GM19099 (cell line): ENCODE measurements around the gene SLC5A10.

Source experiments
- POLR2A ChIP-seq: IDR thresholded peaks from 3 replicates; pipeline ENCODE4 v1.6.1; 2011; ENCODE audit warnings: low read depth; ENCODE audit not compliant: insufficient read length; ENCODE audit errors: extremely low read depth

SLC5A10 gene

GRCh38 chr17:18997650-18998196 lies 45.8 kb downstream of the SLC5A10 start:
- no peak for TF ChIP-seq POLR2A

- TF ChIP-seq POLR2A: no peak
These were observed 47.4 kb downstream of the SLC5A10 start for GRCh38 chr17:18999394-18999793.

- TF ChIP-seq POLR2A: no peak
These were observed 47.9 kb downstream of the SLC5A10 start for GRCh38 chr17:18999911-19000310.

GRCh38 chr17:19000531-19001325 lies 48.8 kb downstream of the SLC5A10 start:
- no peak for TF ChIP-seq POLR2A

- no peak for TF ChIP-seq POLR2A
These were observed 50.1 kb downstream of the SLC5A10 start for GRCh38 chr17:19001907-19002590.

GRCh38 chr17:19002805-19003542 lies 51.0 kb downstream of the SLC5A10 start:
- no peak for TF ChIP-seq POLR2A

GRCh38 chr17:19003543-19004420 lies 51.8 kb downstream of the SLC5A10 start:
- TF ChIP-seq POLR2A: no peak

- TF ChIP-seq POLR2A: peak; percentile 75
These were observed 52.6 kb downstream of the SLC5A10 start, which contains the start of gene FAM83G for GRCh38 chr17:19004421-19005136. FAM83G (minus strand) TSS chr17:19004764; CDS start chr17:19004041, 723 bp downstream.

- TF ChIP-seq POLR2A: no peak
These were observed 53.3 kb downstream of the SLC5A10 start for GRCh38 chr17:19005137-19005773.

GRCh38 chr17:19005789-19006430 lies 53.9 kb downstream of the SLC5A10 start:
- TF ChIP-seq POLR2A: no peak

GRCh38 chr17:19006698-19007097 lies 54.7 kb downstream of the SLC5A10 start:
- no peak for TF ChIP-seq POLR2A

- no peak for TF ChIP-seq POLR2A
These were observed 58.0 kb downstream of the SLC5A10 start for GRCh38 chr17:19009970-19010369.

GRCh38 chr17:19010729-19011505 lies 59.0 kb downstream of the SLC5A10 start:
- TF ChIP-seq POLR2A: no peak
